H9 (cell line): Measurements from ENCODE around the gene LAMA3. TPM values are rescaled to one million over a fixed set of nuclear protein-coding genes. Genes with fewer than 3 reads are reported as not detected.

Source experiments
- DNase-seq: peaks from one replicate; pipeline ENCODE4 v3.0.0-alpha.2; 2017
- H2AFZ ChIP-seq: one replicate; pipeline ENCODE4 v1.6.1; 2013; ENCODE audit warnings: mild to moderate bottlenecking, low read length, control low read depth, moderate library complexity
- H2AK5ac ChIP-seq: 2 replicates; pipeline ENCODE4 v1.6.1; 2013; ENCODE audit warnings: low read length, control low read depth, mixed read lengths; ENCODE audit not compliant: insufficient read length
- H2BK120ac ChIP-seq: one replicate; pipeline ENCODE4 v1.6.1; 2013; ENCODE audit warnings: low read depth, mild to moderate bottlenecking, low read length, control low read depth, inconsistent platforms; ENCODE audit not compliant: poor library complexity, severe bottlenecking
- H2BK12ac ChIP-seq: 2 replicates; pipeline ENCODE4 v1.6.1; 2013; ENCODE audit warnings: low read length, control low read depth, mixed read lengths, low read depth; ENCODE audit not compliant: insufficient read length
- H2BK15ac ChIP-seq: 2 replicates; pipeline ENCODE4 v1.6.1; 2013; ENCODE audit warnings: low read depth, low read length, control low read depth
- H2BK20ac ChIP-seq: one replicate; pipeline ENCODE4 v1.6.1; 2013; ENCODE audit warnings: low read depth, mild to moderate bottlenecking, low read length, control low read depth, inconsistent platforms; ENCODE audit not compliant: poor library complexity, severe bottlenecking
- H2BK5ac ChIP-seq: 2 replicates; pipeline ENCODE4 v1.6.1; 2013; ENCODE audit warnings: low read length, control low read depth, mixed read lengths; ENCODE audit not compliant: insufficient read length
- H3K14ac ChIP-seq: 2 replicates; pipeline ENCODE4 v1.6.1; 2013; ENCODE audit warnings: low read length, control low read depth; ENCODE audit not compliant: insufficient read depth
- H3K18ac ChIP-seq: 2 replicates; pipeline ENCODE4 v1.6.1; 2013; ENCODE audit warnings: low read depth, mild to moderate bottlenecking, mixed read lengths, low read length, control low read depth; ENCODE audit not compliant: insufficient read length
- H3K23ac ChIP-seq: 2 replicates; pipeline ENCODE4 v1.6.1; 2013; ENCODE audit warnings: low read length, control low read depth, mixed read lengths, low read depth; ENCODE audit not compliant: insufficient read length
- H3K23me2 ChIP-seq: 2 replicates; pipeline ENCODE4 v1.6.1; 2013; ENCODE audit warnings: low read depth, mild to moderate bottlenecking, mixed read lengths, low read length, control low read depth; ENCODE audit not compliant: insufficient read length, poor library complexity, severe bottlenecking
- H3K27ac ChIP-seq: 2 replicates; pipeline ENCODE4 v1.5.1; 2013; ENCODE audit warnings: low read length, control low read depth, mixed read lengths, low read depth; ENCODE audit not compliant: insufficient read length
- H3K27me3 ChIP-seq: 2 replicates; pipeline ENCODE4 v1.6.1; 2013; ENCODE audit warnings: low read length, control low read depth, inconsistent platforms; ENCODE audit not compliant: insufficient read depth
- H3K4ac ChIP-seq: 2 replicates; pipeline ENCODE4 v1.6.1; 2013; ENCODE audit warnings: low read depth, mild to moderate bottlenecking, control low read depth, inconsistent platforms, low read length, moderate library complexity
- H3K4me1 ChIP-seq: 2 replicates; pipeline ENCODE4 v1.6.1; 2013; ENCODE audit warnings: low read length, control low read depth, inconsistent platforms; ENCODE audit not compliant: insufficient read depth
- H3K4me2 ChIP-seq: 2 replicates; pipeline ENCODE4 v1.6.1; 2013; ENCODE audit warnings: low read length, control low read depth, mixed read lengths; ENCODE audit not compliant: insufficient read length, insufficient read depth
- H3K56ac ChIP-seq: 2 replicates; pipeline ENCODE4 v1.6.1; 2013; ENCODE audit warnings: low read depth, mild to moderate bottlenecking, mixed read lengths, low read length, control low read depth; ENCODE audit not compliant: insufficient read length
- H3K79me1 ChIP-seq: 2 replicates; pipeline ENCODE4 v1.6.1; 2013; ENCODE audit warnings: low read depth, mild to moderate bottlenecking, moderate library complexity, low read length, control low read depth, inconsistent platforms; ENCODE audit not compliant: insufficient read depth, poor library complexity, severe bottlenecking
- H3K79me2 ChIP-seq: 2 replicates; pipeline ENCODE4 v1.6.1; 2013; ENCODE audit warnings: low read length, control low read depth, inconsistent platforms; ENCODE audit not compliant: insufficient read depth
- H3K9ac ChIP-seq: 2 replicates; pipeline ENCODE4 v1.6.1; 2013; ENCODE audit warnings: low read length, control low read depth, mixed read lengths; ENCODE audit not compliant: insufficient read length; ENCODE audit errors: extremely low read depth
- H3K9me3 ChIP-seq: one replicate; pipeline ENCODE4 v1.6.1; 2013; ENCODE audit warnings: low read depth, low read length, inconsistent platforms; ENCODE audit not compliant: control insufficient read depth
- H3T11ph ChIP-seq: one replicate; pipeline ENCODE4 v1.6.1; 2013; ENCODE audit warnings: mild to moderate bottlenecking, low read length, control low read depth, inconsistent platforms
- H4K20me1 ChIP-seq: one replicate; pipeline ENCODE4 v1.6.1; 2013; ENCODE audit not compliant: control insufficient read depth, insufficient read length, insufficient read depth
- H4K5ac ChIP-seq: 2 replicates; pipeline ENCODE4 v1.6.1; 2013; ENCODE audit warnings: low read depth, mild to moderate bottlenecking, mixed read lengths, low read length, control low read depth; ENCODE audit not compliant: insufficient read length
- H4K8ac ChIP-seq: replicated peaks from 2 replicates; pipeline ENCODE4 v1.6.1; 2013; ENCODE audit warnings: low read length, control low read depth, mixed read lengths, low read depth; ENCODE audit not compliant: insufficient read length
- H4K91ac ChIP-seq: 2 replicates; pipeline ENCODE4 v1.6.1; 2013; ENCODE audit warnings: low read depth, mild to moderate bottlenecking, moderate library complexity, mixed read lengths, low read length, control low read depth; ENCODE audit not compliant: insufficient read length
- H3K27ac Mint-ChIP-seq, 3 experiments: 2 replicates in 2 of 3; 3 replicates in 1 of 3; pipeline ENCODE4 v1.8.0; 2020 to 2021; ENCODE audit warnings: mixed read lengths in 3 of 3, mild to moderate bottlenecking in 1 of 3, moderate library complexity in 1 of 3
- H3K27me3 Mint-ChIP-seq: 2 replicates; pipeline ENCODE4 v1.8.0; 2021; ENCODE audit warnings: low read depth, mild to moderate bottlenecking, moderate library complexity, mixed read lengths
- H3K36me3 Mint-ChIP-seq, 3 experiments: 2 replicates in 2 of 3; 3 replicates in 1 of 3; pipeline ENCODE4 v1.8.0; 2020 to 2021; ENCODE audit warnings: low read depth in 3 of 3, mixed read lengths in 3 of 3; ENCODE audit not compliant: insufficient read depth in 1 of 3
- H3K4me1 Mint-ChIP-seq, 2 experiments: 2 replicates each; pipeline ENCODE4 v1.8.0; 2020; ENCODE audit warnings: mixed read lengths in 2 of 2
- H3K4me3 Mint-ChIP-seq, 2 experiments: 2 replicates in 1 of 2; 3 replicates in 1 of 2; pipeline ENCODE4 v1.8.0; 2020 to 2021; ENCODE audit warnings: mild to moderate bottlenecking in 2 of 2, mixed read lengths in 2 of 2, moderate library complexity in 1 of 2
- H3K9me3 Mint-ChIP-seq, 2 experiments: 2 replicates in 1 of 2; 3 replicates in 1 of 2; pipeline ENCODE4 v1.8.0; 2020; ENCODE audit warnings: mild to moderate bottlenecking in 2 of 2, mixed read lengths in 2 of 2, moderate library complexity in 1 of 2
- WGBS: extraction: QIAGEN DNeasy Blood & Tissue Kit; methylation state at CpG from one replicate; pipeline ENCODE4 v1.1.7; 2013; ENCODE audit warnings: missing lambda C conversion rate, low lambda C conversion rate, mixed read lengths; ENCODE audit not compliant: insufficient read length; ENCODE audit errors: extremely low coverage; 5-methylcytosine and 5-hydroxymethylcytosine counted together
- total RNA-seq: library from RNA; stranded (reverse); gene quantifications from 2 replicates; pipeline ENCODE4 v1.2.1, GENCODE V29; 2021
- TF ChIP-seq, protein P1 (sequence below): fragments of 200-600 bp; sonication (generic); conservative IDR thresholded peaks from 3 replicates; pipeline ENCODE4 v1.8.0; 2021; ENCODE audit warnings: antibody characterized with exemption, mild to moderate bottlenecking

The LAMA3 gene
- total RNA-seq, 1 experiment from 2014 or later = 0.33 TPM

DNA sequence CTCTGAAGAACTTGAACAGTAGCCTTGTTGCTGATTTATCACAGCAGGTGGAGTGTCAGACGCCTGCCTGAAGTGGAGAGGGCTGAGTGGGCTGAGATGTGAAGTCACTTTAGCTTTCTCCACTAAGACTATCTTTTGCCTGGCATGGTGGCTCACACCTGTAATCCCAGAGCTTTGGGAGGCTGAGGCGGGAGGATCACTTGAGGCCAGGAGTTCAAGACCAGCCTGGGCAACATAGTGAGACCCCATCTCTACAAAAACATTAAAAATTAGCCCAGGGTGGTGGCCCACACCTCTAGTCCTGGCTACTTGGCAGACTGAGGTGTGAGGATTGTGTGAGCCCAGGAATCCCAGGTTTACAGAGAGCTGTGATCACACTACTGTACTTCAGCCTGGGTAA lies 264.7 kb downstream of the LAMA3 start:
- H3K9me3 Mint-ChIP-seq = no peaks in the 10 kb centered on the region
- Histone ChIP-seq H2AFZ (no peak overlapping the region), H3K56ac (no peak overlapping the region), H3K79me1 (no peaks in the 10 kb centered on the region), H2AK5ac (no peak overlapping the region), H2BK15ac (no peak overlapping the region), H4K20me1 (no peaks in the 10 kb centered on the region), H3K27me3 (no peaks in the 10 kb centered on the region), H3K4ac (no peak overlapping the region), H3K18ac (no peak overlapping the region), H3K79me2 (no peaks in the 10 kb centered on the region), H4K5ac (no peak overlapping the region), H2BK120ac (no peak overlapping the region), H2BK5ac (no peak overlapping the region), H3K9me3 (no peaks in the 10 kb centered on the region), H3K27ac (no peak overlapping the region), H3K4me2 (no peak overlapping the region), H2BK20ac (no peak overlapping the region), H3K9ac (no peak overlapping the region), H2BK12ac (no peak overlapping the region), H4K8ac (no peak overlapping the region), H3K23ac (no peak overlapping the region), H3K23me2 (no peaks in the 10 kb centered on the region), H3K4me1 (peaks cover 19% of the 10 kb centered on the region; the same call in 1 of the 2 replicates), H4K91ac (no peak overlapping the region), H3T11ph (no peak overlapping the region), H3K14ac (no peak overlapping the region)
- WGBS = no CpG with 5 or more reads among the region's 2 CpGs
- H3K4me3 Mint-ChIP-seq = no peak overlapping the region
- H3K27me3 Mint-ChIP-seq = no peaks in the 10 kb centered on the region; the same call in 1 of the 2 replicates
- H3K4me1 Mint-ChIP-seq = peaks cover 37 to 44% of the 10 kb centered on the region in 2 experiments
- TF ChIP-seq, protein P1, sequence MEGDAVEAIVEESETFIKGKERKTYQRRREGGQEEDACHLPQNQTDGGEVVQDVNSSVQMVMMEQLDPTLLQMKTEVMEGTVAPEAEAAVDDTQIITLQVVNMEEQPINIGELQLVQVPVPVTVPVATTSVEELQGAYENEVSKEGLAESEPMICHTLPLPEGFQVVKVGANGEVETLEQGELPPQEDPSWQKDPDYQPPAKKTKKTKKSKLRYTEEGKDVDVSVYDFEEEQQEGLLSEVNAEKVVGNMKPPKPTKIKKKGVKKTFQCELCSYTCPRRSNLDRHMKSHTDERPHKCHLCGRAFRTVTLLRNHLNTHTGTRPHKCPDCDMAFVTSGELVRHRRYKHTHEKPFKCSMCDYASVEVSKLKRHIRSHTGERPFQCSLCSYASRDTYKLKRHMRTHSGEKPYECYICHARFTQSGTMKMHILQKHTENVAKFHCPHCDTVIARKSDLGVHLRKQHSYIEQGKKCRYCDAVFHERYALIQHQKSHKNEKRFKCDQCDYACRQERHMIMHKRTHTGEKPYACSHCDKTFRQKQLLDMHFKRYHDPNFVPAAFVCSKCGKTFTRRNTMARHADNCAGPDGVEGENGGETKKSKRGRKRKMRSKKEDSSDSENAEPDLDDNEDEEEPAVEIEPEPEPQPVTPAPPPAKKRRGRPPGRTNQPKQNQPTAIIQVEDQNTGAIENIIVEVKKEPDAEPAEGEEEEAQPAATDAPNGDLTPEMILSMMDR = no peak
- no peak for DNase-seq
- no peaks in the 10 kb centered on the region for H3K36me3 Mint-ChIP-seq
- H3K27ac Mint-ChIP-seq = no peak overlapping the region
